GM19238 (cell line): ENCODE results near the gene QPRT.
"Not testable (repeated sequence)": the region's sequence is repeated elsewhere in the genome, so short reads cannot be mapped to it uniquely, and the experiment has no call there.

Experiments used
- DNase-seq: peaks from one replicate; pipeline ENCODE4 v3.0.0; 2011; ENCODE audit warnings: low spot score; ENCODE audit not compliant: insufficient read length

QPRT gene

GRCh38 chr16:29678691-29679267, at the start of gene QPRT:
Gene QPRT (plus strand): TSS chr16:29679180. CDS start chr16:29679198, 18 bp downstream.
- DNase-seq, result peak; percentile 70

DNA sequence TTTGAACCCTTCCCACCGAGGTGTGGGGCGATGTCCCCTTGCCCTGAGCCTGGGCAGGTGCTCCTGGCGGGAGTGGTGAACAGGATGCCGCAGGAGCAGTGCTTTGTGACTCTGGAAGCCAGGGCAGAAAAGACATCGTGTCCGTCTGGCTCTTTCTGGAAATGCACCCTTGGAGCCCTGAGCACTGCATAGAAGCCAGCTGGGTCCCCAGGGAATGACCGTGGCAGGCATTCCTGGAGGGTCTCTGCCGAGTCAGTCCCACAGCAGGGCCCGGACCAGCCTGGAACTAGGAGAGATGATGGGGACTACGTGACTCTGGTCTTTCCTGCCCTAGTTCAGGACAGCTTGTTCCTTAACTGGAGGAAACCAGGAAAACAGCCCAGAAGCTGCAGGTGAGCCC, 49.7 kb upstream of the QPRT start:
- not testable (repeated sequence) for DNase-seq

GRCh38 chr16:29631658-29632057, 47.3 kb upstream of the QPRT start:
- DNase-seq, result not testable (repeated sequence)

- DNase-seq, result not testable (repeated sequence)
These were observed 43.1 kb upstream of the QPRT start for GRCh38 chr16:29635902-29636301.

DNA sequence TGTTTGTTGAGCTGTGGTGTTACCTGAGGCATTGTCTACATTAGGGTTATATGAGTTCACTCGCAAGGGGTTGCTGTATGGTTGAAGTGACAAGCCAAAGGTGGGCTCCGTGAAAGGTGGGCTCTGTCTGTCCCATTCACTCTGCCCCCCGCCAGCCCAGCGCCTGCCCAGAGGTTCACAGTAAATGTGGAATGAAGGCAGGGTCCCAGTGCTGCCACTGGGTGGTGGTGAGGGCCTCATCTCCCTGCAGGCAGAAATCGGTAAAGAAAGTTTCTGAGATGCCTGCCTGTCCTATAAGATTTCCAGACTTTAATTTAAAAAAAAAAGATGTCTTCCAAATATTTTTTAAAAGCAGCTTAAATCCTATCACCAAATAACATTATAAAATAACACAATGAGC, 42.6 kb upstream of the QPRT start:
- not testable (repeated sequence) for DNase-seq

DNA sequence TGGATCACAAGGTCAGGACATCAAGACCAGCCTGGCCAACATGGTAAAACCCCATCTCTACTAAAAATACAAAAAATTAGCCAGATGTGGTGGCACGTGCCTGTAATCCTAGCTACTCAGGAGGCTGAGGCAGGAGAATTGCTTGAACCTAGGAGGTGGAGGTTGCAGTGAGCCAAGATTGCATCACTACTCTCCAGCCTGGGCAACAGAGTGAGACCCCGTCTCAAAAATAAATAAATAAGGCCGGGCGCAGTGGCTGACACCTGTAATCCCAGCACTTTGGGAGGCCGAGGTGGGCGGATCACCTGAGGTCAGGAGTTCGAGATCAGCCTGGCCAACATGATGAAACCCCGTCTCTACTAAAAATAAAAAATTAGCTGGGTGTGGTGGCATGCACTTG, 40.2 kb upstream of the QPRT start:
- DNase-seq, result not testable (repeated sequence)

DNA sequence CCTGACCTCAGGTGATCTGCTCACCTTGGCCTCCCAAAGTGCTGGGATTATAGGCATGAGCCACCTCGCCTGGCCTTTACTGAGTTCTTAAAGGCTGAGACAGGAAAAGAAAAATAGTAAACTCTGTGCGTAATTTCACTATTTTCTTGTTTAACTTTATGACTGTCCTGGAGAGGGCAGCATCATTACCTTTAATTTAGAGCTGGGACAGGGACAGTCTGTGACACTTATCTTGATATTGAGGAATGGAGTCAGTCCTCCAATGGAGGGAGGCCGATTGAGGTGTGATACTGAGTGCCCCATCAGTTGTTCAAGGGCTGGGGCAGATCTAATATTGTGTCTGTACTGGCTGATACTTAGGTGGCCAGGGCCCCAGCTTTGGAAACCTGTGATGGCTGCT, 37.4 kb upstream of the QPRT start:
- no peak for DNase-seq

- DNase-seq, result no peak
These were observed 35.4 kb upstream of the QPRT start for GRCh38 chr16:29643596-29643995.

- peak; percentile 41 for DNase-seq
These were observed 34.6 kb upstream of the QPRT start for GRCh38 chr16:29644338-29644857.

GRCh38 chr16:29644973-29645693, 33.8 kb upstream of the QPRT start:
- no peak for DNase-seq

DNA sequence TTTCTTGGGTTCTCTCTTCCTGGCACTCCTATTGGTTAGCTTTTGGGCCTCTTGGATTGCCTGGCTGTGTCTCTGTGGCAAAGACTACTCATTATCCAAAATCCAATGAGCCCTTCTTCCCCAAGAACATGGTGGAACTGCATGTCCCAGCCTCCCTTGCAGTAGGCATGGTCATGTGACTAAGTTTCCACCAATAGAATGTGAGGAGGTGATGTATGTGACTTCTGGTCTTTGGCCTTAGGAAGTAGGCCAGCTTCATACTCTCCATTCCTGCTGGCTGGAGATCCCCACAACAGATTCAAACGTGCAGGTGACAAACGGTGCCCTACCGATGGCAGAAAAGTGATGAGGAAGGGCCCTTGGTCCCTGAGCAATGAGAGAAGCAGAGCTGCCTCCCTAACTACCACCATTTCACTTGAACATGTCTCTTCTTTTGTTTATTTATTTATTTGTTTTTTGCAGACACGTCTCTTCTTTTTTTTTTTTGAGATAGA, 33.2 kb upstream of the QPRT start:
- DNase-seq, result peak; percentile 42

GRCh38 chr16:29646947-29647346, 32.0 kb upstream of the QPRT start:
- no peak for DNase-seq

DNA sequence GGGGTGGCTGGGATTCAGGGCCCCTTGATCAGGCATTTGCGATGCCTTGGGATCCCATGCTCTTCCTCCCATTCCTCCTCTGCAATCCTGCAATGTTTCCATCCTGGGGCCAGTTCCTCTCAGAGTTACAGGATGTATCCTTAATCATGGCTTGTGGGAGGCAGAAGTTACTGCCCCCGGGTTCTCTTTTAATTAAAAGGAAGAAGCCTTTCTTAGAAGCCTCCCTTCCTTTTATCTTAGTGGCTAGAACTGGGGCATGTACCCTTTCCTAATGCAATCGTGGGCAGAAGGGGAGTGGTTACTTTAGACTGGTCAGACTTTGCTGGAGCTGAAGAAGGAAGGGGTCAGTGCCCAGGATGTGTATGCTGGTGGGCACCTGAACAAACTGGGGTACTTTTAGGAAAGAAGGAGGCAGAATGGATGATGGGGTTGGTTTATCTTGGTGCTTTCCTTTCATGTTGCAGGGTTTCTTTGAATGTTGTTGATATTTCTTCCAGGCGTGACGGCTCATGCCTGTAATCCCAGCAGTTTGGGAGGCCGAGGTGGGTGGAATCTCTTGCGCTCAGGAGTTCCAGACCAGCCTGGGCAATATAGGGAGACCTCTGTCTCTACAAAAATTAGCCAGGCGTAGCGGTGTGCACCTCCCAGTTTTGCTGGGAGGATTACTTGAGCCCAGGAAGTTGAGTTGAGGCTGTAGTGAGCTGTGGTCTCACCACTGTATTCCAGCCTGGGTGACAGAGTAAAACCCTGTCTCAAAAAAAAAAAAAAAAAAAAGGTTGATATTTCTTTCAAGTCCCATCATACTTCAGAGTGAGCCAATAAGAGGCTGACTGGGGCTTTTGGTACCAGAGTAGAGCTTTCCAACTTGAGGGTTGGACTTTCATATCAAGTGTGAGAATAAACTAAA, 29.1 kb upstream of the QPRT start:
- DNase-seq, result no peak

GRCh38 chr16:29650771-29651170, 28.2 kb upstream of the QPRT start:
- DNase-seq, result no peak

- no peak for DNase-seq
These were observed 27.1 kb upstream of the QPRT start for GRCh38 chr16:29651774-29652349.

GRCh38 chr16:29653471-29653870, 25.5 kb upstream of the QPRT start:
- DNase-seq, result peak; percentile 16

- DNase-seq, result not testable (repeated sequence)
These were observed 25.1 kb upstream of the QPRT start for GRCh38 chr16:29653890-29654289.

DNA sequence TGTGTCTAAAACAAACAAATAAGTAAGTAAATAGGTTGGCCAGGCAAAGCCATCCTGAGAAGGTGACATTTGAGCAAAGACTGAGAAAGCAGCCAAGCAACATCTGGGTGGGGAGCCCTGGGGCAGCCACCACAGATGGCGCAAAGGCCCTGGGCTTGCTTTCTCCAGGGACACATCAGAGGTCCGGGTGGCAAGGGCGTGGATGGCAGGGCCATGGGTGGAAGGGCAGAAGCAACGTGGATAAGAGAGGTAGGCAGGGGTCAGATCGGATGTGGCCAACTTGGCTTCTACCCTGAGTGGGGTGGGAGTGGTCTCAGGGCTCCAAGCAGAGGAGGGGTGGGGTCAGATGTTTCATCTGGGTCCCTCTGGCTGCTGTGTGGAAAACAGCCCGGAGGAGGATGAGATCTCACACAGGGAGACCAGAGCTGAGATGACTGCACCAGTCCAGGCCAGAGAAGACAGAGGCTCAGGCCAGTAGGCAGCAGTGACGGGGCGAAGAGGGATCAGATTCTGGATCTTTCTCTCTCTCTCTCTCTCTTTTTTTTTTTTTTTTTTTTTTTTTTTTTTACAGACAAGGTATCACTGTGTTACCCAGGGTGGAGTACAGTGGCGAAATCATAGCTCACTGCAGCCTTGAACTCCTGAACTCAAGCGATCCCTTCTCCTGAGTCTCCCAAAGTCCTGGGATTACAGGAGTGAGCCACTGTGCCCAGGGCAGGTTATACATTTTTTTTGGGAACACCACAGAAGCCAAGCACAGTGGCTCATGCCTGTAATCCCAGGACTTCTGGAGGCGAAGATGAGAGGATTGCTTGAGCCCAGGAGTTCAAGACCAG, 22.1 kb upstream of the QPRT start:
- no peak for DNase-seq

DNA sequence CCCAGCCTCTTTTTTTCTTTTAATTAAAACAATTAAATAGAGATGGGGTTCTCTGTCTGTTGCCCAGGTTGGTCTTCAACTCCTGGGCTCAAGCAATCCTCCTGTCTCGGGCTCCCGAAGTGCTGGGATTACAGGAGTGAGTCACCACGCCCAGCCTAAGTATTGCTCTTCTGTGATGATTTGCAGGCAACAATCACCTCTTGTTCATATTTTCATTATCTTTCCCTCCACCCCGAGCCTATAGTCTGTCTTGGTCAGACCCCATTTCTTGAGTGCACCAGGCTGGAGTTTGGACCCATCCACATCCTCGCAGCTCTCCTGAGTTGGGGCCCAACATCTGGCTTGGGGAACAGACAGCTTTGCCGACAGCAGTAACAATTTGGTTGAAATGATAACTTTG, 20.3 kb upstream of the QPRT start:
- DNase-seq, result no peak

DNA sequence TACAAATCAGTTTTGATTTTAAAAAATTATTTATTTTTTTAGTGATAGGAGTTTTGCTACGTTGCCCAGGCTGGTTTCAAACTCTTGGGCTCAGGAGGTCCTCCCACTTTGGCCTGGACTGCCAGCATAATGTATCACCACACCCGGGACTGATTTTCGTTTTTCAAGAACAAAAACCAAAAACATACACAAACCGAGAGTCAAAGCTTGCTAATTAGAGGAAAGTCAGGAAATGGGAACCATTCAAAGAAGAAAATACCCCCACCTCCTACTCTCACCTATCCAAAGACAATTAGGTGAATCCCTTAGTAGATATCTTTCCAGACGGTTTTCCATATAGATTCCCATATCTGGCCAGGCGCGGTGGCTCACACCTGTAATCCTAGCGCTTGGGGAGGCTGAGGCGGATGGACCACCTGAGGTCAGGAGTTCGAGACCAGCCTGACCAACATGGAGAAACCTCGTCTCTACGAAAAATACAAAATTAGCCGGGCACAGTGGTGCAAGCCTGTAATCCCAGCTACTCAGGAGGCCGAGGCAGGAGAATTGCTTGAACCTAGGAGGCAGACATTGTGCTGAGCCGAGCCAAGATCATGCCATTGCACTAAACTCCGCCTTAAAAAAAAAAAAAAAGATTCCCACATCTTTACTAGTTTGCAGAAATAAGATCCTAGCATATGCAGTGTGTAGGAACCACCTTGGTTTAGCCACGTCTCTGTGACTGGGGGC, 16.8 kb upstream of the QPRT start:
- no peak for DNase-seq
